DND-41 (cell line): ENCODE data around the gene MC3R.

ENCODE experiments used
- ATAC-seq: fragments of 200-7000 bp; cut with Tn5 transposase; 3 replicates; pipeline ENCODE4 v1.9.1; 2021; ENCODE audit warnings: low read depth; ENCODE audit not compliant: insufficient read depth
- DNase-seq: peaks from one replicate; pipeline ENCODE4 v3.0.0-alpha.2; 2020
- H2AFZ ChIP-seq: 2 replicates; pipeline ENCODE4 v1.6.0; 2012; ENCODE audit warnings: low read depth, low read length
- H3K27ac ChIP-seq: 2 replicates; pipeline ENCODE4 v1.5.1; 2012; ENCODE audit warnings: low read length, inconsistent platforms
- H3K27me3 ChIP-seq: fragments of 200-600 bp; sonication (generic); 2 replicates; pipeline ENCODE4 v1.6.0; 2012; ENCODE audit warnings: low read length, mild to moderate bottlenecking, inconsistent platforms; ENCODE audit not compliant: insufficient read depth, poor library complexity
- H3K36me3 ChIP-seq: 2 replicates; pipeline ENCODE4 v1.5.1; 2012; ENCODE audit warnings: low read length, inconsistent platforms; ENCODE audit not compliant: insufficient read depth
- H3K4me1 ChIP-seq: 2 replicates; pipeline ENCODE4 v1.5.1; 2012; ENCODE audit warnings: mild to moderate bottlenecking, low read length; ENCODE audit not compliant: insufficient read depth
- H3K4me2 ChIP-seq: 2 replicates; pipeline ENCODE4 v1.6.0; 2012; ENCODE audit warnings: mild to moderate bottlenecking, moderate library complexity, low read length, inconsistent platforms; ENCODE audit not compliant: insufficient read depth
- H3K4me3 ChIP-seq, 2 experiments: fragments of 200-600 bp in 1 of 2; shearing (Covaris generic) in 1 of 2; 2 replicates each; pipeline ENCODE4 v1.5.1; 2012 to 2016; ENCODE audit warnings: inconsistent platforms in 2 of 2, low read length in 2 of 2, mild to moderate bottlenecking in 2 of 2, low read depth in 1 of 2, moderate library complexity in 1 of 2
- H3K79me2 ChIP-seq: 2 replicates; pipeline ENCODE4 v1.6.0; 2012; ENCODE audit warnings: low read length, inconsistent platforms; ENCODE audit not compliant: insufficient read depth
- H3K9ac ChIP-seq: 2 replicates; pipeline ENCODE4 v1.6.0; 2012; ENCODE audit warnings: low read depth, mild to moderate bottlenecking, inconsistent platforms, low read length, moderate library complexity
- H3K9me3 ChIP-seq: 2 replicates; pipeline ENCODE4 v1.5.1; 2012; ENCODE audit warnings: low read length, moderate library complexity, mild to moderate bottlenecking, inconsistent platforms; ENCODE audit not compliant: insufficient read depth, severe bottlenecking
- H4K20me1 ChIP-seq: 2 replicates; pipeline ENCODE4 v1.6.0; 2012; ENCODE audit warnings: low read length; ENCODE audit not compliant: insufficient read depth
- CTCF ChIP-seq: IDR thresholded peaks from 2 replicates; pipeline ENCODE4 v1.5.1; 2012; ENCODE audit warnings: borderline replicate concordance, low read length, moderate library complexity, mild to moderate bottlenecking; ENCODE audit not compliant: poor library complexity, severe bottlenecking; ENCODE audit errors: extremely low read depth
- EZH2 ChIP-seq: IDR thresholded peaks from 3 replicates; pipeline ENCODE4 v1.6.1; 2012; ENCODE audit warnings: borderline replicate concordance, low read depth, mild to moderate bottlenecking, moderate library complexity, low read length, inconsistent platforms; ENCODE audit not compliant: severe bottlenecking

Gene MC3R

DNA sequence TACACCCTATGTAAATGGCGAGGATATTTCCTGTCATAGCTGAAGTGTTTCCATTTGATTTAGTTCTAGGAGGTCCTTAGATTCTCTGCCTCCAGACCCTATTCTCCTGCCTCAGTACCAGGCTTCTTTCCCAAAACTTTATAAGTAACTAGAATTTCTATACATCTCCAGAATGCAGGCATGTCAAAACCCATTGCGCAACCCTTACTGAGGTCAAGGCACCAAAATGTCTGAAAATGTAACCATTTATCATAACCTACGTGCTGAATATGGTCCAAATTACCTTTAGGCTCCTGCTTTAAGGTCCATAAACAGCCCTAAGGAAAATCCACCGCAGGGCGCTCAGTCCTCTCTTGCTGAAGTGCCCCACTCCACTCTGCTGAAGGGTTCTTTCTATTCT is 37.5 kb upstream of the MC3R start:
- Histone ChIP-seq H3K4me2 (no peak overlapping the region), H3K4me1 (no peaks in the 10 kb centered on the region), H3K27ac (no peak overlapping the region), H3K9ac (no peak overlapping the region), H3K9me3 (no peaks in the 10 kb centered on the region), H2AFZ (no peak overlapping the region), H4K20me1 (no peaks in the 10 kb centered on the region), H3K36me3 (no peaks in the 10 kb centered on the region), H3K79me2 (no peaks in the 10 kb centered on the region), H3K27me3 (no peaks in the 10 kb centered on the region), H3K4me3 (no peak overlapping the region)
- no peak for ATAC-seq
- TF ChIP-seq CTCF (no peak), EZH2 (no peak)
- DNase-seq: no peak

DNA sequence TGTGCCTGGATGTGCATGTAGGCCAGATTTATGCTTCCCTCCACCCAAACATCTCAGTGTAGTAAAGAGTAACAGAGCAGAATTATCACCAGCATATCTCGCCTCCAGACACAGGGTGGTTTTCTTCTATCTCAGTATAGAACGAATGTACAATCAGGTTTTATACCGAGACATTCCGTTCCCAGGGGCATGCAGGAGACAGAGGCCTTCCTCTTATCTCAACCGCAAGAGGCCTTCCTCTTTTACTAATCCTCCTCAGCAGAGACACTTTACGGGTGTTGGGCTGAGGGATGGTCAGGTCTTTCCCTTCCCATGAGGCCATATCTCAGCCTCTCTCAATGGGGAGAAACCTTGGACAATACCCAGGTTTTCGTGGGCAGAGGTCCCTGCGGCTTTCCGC is 36.4 kb upstream of the MC3R start:
- Histone ChIP-seq H3K4me1 (no peaks in the 10 kb centered on the region), H3K9me3 (no peaks in the 10 kb centered on the region)
- TF ChIP-seq EZH2 (no peak), CTCF (no peak)

DNA sequence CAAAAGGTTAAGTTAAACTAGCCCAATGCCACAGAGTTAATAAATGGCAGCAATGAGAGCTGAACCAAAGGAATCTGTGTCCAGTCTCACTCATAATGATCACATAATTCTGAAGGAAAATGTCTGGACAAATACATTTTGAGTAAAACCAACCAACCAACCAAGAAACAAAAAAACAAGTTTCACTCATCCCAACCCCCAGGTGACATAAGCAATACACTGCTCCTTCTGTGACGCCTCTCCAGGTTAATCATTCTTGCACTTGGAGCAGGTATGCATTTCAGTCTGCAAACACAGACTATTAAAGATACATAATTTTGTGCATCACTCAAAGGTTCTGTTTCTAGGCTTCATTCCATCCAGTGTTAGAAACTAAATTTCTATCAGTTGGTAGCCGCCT is 35.2 kb upstream of the MC3R start:
- ATAC-seq: no peak
- no peak overlapping the region for H3K4me2 ChIP-seq

More for the DNA sequence above, 36.4 kb upstream of the MC3R start:
- H3K79me2 ChIP-seq: no peaks in the 10 kb centered on the region
- DNase-seq (no peak), ATAC-seq (no peak)
- no peaks in the 10 kb centered on the region for H4K20me1 ChIP-seq
- H3K27me3 ChIP-seq: no peaks in the 10 kb centered on the region
- no peaks in the 10 kb centered on the region for H3K36me3 ChIP-seq
- no peak overlapping the region for H2AFZ ChIP-seq
- no peak overlapping the region for H3K27ac ChIP-seq
- no peak overlapping the region for H3K4me3 ChIP-seq
- no peak overlapping the region for H3K9ac ChIP-seq
- no peak overlapping the region for H3K4me2 ChIP-seq

More for the DNA sequence above, 35.2 kb upstream of the MC3R start:
- Histone ChIP-seq H3K4me3 (no peak overlapping the region), H3K79me2 (no peaks in the 10 kb centered on the region), H2AFZ (no peak overlapping the region), H3K27me3 (no peaks in the 10 kb centered on the region), H4K20me1 (no peaks in the 10 kb centered on the region), H3K9me3 (no peaks in the 10 kb centered on the region), H3K27ac (no peak overlapping the region), H3K4me1 (no peaks in the 10 kb centered on the region), H3K36me3 (no peaks in the 10 kb centered on the region), H3K9ac (no peak overlapping the region)
- no peak for DNase-seq
- TF ChIP-seq CTCF: no peak
- no peak for TF ChIP-seq EZH2
